IMR-90 (cell line): Measurements from ENCODE around the gene DBH. TPM values are rescaled to one million over a fixed set of nuclear protein-coding genes. Genes with fewer than 3 reads are reported as not detected.

ENCODE experiments used
- ATAC-seq: fragments of 200-7000 bp; cut with Tn5 transposase; 2 replicates; pipeline ENCODE4 v1.9.1; 2020; ENCODE audit warnings: low read depth, mild to moderate bottlenecking, moderate library complexity
- BruUV-seq: library from RNA; stranded (reverse); fragments of 400-500 nt; replicated peaks from 2 replicates; lab custom pipeline; 2021; lab: Mats Ljungman, UMichigan
- CTCF ChIA-PET: fragments of 300-600 bp; formaldehyde crosslinking; extraction: SDS; loops from one replicate; lab custom pipeline; 2021; ENCODE audit warnings: antibody characterized with exemption; lab: Yijun Ruan, JAX
- POLR2A ChIA-PET: fragments of 300-600 bp; sonication (Branson Sonifier 250); formaldehyde crosslinking; loops from one replicate; lab custom pipeline; 2022; ENCODE audit warnings: antibody characterized with exemption; ENCODE audit not compliant: unreplicated experiment; lab: Charles Lee
- DNase-seq: peaks from one replicate; pipeline ENCODE4 v3.0.0; 2013
- H2AFZ ChIP-seq: replicated peaks from 2 replicates; pipeline ENCODE3; 2013; ENCODE audit warnings: low read length, mild to moderate bottlenecking; ENCODE audit not compliant: poor library complexity
- H2AK5ac ChIP-seq: 2 replicates; pipeline ENCODE4 v1.6.1; 2013; ENCODE audit warnings: low read depth, low read length, inconsistent platforms
- H2AK9ac ChIP-seq: replicated peaks from 2 replicates; pipeline ENCODE3; 2013; ENCODE audit warnings: mild to moderate bottlenecking, low read depth, low read length, moderate library complexity; ENCODE audit not compliant: poor library complexity
- H2BK120ac ChIP-seq: 2 replicates; pipeline ENCODE4 v1.6.1; 2013; ENCODE audit warnings: low read depth, low read length, inconsistent platforms
- H2BK15ac ChIP-seq: 3 replicates; pipeline ENCODE4 v1.6.1; 2013; ENCODE audit warnings: low read depth, low read length, inconsistent platforms
- H2BK20ac ChIP-seq: 2 replicates; pipeline ENCODE4 v1.6.1; 2013; ENCODE audit warnings: low read depth, mild to moderate bottlenecking, inconsistent platforms, low read length, moderate library complexity
- H2BK5ac ChIP-seq: 2 replicates; pipeline ENCODE4 v1.6.1; 2013; ENCODE audit warnings: mild to moderate bottlenecking, low read depth, low read length, inconsistent platforms; ENCODE audit not compliant: poor library complexity, severe bottlenecking
- H3K14ac ChIP-seq: replicated peaks from 2 replicates; pipeline ENCODE4 v1.6.1; 2013; ENCODE audit warnings: low read depth, low read length, inconsistent platforms
- H3K18ac ChIP-seq: 2 replicates; pipeline ENCODE4 v1.6.1; 2013; ENCODE audit warnings: low read depth, low read length, control low read depth
- H3K23ac ChIP-seq: 2 replicates; pipeline ENCODE4 v1.6.1; 2013; ENCODE audit warnings: low read depth, low read length, inconsistent platforms
- H3K27ac ChIP-seq: 2 replicates; pipeline ENCODE4 v1.5.1; 2013; ENCODE audit warnings: mild to moderate bottlenecking, control low read depth, low read length; ENCODE audit not compliant: insufficient read depth
- H3K27me3 ChIP-seq: 2 replicates; pipeline ENCODE4 v1.6.1; 2013; ENCODE audit warnings: low read length; ENCODE audit not compliant: control insufficient read depth, insufficient read depth
- H3K36me3 ChIP-seq: 2 replicates; pipeline ENCODE4 v1.6.1; 2013; ENCODE audit warnings: low read length, mixed read lengths; ENCODE audit not compliant: control insufficient read depth, insufficient read depth
- H3K4ac ChIP-seq: 2 replicates; pipeline ENCODE4 v1.6.1; 2013; ENCODE audit warnings: low read depth, low read length, inconsistent platforms
- H3K4me1 ChIP-seq: 2 replicates; pipeline ENCODE4 v1.6.1; 2013; ENCODE audit warnings: low read length, mixed read lengths; ENCODE audit not compliant: control insufficient read depth, insufficient read depth
- H3K4me2 ChIP-seq: 2 replicates; pipeline ENCODE4 v1.6.1; 2013; ENCODE audit warnings: low read depth, mild to moderate bottlenecking, control low read depth, low read length, moderate library complexity
- H3K4me3 ChIP-seq: 2 replicates; pipeline ENCODE4 v1.5.1; 2013; ENCODE audit warnings: low read depth, mild to moderate bottlenecking, control low read depth, low read length, moderate library complexity; ENCODE audit not compliant: insufficient read depth
- H3K56ac ChIP-seq: 2 replicates; pipeline ENCODE4 v1.6.1; 2013; ENCODE audit warnings: low read length, inconsistent platforms; ENCODE audit not compliant: insufficient read depth; ENCODE audit errors: extremely low read depth
- H3K79me1 ChIP-seq, 2 experiments: 2 replicates each; pipeline ENCODE4 v1.6.1; 2013; ENCODE audit warnings: low read length in 2 of 2, inconsistent platforms in 1 of 2, low read depth in 1 of 2
- H3K9ac ChIP-seq: 2 replicates; pipeline ENCODE4 v1.6.1; 2013; ENCODE audit warnings: low read depth, low read length, control low read depth
- H3K9me1 ChIP-seq: 2 replicates; pipeline ENCODE4 v1.6.1; 2013; ENCODE audit warnings: low read length, inconsistent platforms; ENCODE audit not compliant: insufficient read depth
- H3K9me3 ChIP-seq: 2 replicates; pipeline ENCODE4 v1.6.1; 2013; ENCODE audit warnings: low read length; ENCODE audit not compliant: control insufficient read depth, insufficient read depth
- H4K20me1 ChIP-seq: 2 replicates; pipeline ENCODE4 v1.6.1; 2013; ENCODE audit warnings: low read length, inconsistent platforms; ENCODE audit not compliant: insufficient read depth
- H4K5ac ChIP-seq: 2 replicates; pipeline ENCODE4 v1.6.1; 2013; ENCODE audit warnings: mild to moderate bottlenecking, low read depth, low read length, control low read depth
- H4K8ac ChIP-seq, 2 experiments: 2 replicates each; pipeline ENCODE4 v1.6.1; 2013; ENCODE audit warnings: low read depth in 2 of 2, low read length in 2 of 2, control low read depth in 1 of 2, inconsistent platforms in 1 of 2
- H4K91ac ChIP-seq: 2 replicates; pipeline ENCODE4 v1.6.1; 2013; ENCODE audit warnings: low read depth, low read length, inconsistent platforms; ENCODE audit not compliant: insufficient read depth
- BHLHE40 ChIP-seq: fragments of 150-350 bp; IDR thresholded peaks from 2 replicates; pipeline ENCODE4 v1.6.1; 2016; ENCODE audit warnings: mild to moderate bottlenecking, low read depth, low read length
- CEBPB ChIP-seq: IDR thresholded peaks from 2 replicates; pipeline ENCODE4 v1.6.1; 2012; ENCODE audit warnings: low read depth, low read length, improper control_type of control experiment
- CHD1 ChIP-seq: IDR thresholded peaks from 2 replicates; pipeline ENCODE4 v1.6.1; 2012; ENCODE audit warnings: low read depth, low read length, improper control_type of control experiment
- FOS ChIP-seq: fragments of 150-350 bp; IDR thresholded peaks from 2 replicates; pipeline ENCODE4 v1.6.1; 2016; ENCODE audit warnings: low read depth, low read length
- MAFK ChIP-seq: IDR thresholded peaks from 2 replicates; pipeline ENCODE4 v1.6.1; 2012; ENCODE audit warnings: low read depth, low read length, improper control_type of control experiment
- MAZ ChIP-seq: IDR thresholded peaks from 2 replicates; pipeline ENCODE4 v1.6.1; 2012; ENCODE audit warnings: low read depth, mild to moderate bottlenecking, low read length, improper control_type of control experiment, moderate library complexity, borderline replicate concordance
- MXI1 ChIP-seq: IDR thresholded peaks from 2 replicates; pipeline ENCODE4 v1.6.1; 2012; ENCODE audit warnings: low read depth, mild to moderate bottlenecking, low read length, moderate library complexity, borderline replicate concordance
- NFE2L2 ChIP-seq: fragments of 150-350 bp; IDR thresholded peaks from 2 replicates; pipeline ENCODE4 v1.6.1; 2016; ENCODE audit warnings: low read depth, mild to moderate bottlenecking, low read length
- POLR2A ChIP-seq: IDR thresholded peaks from 2 replicates; pipeline ENCODE4 v1.6.1; 2012; ENCODE audit warnings: mild to moderate bottlenecking, low read depth, low read length
- RAD21 ChIP-seq: IDR thresholded peaks from 2 replicates; pipeline ENCODE4 v1.6.1; 2012; ENCODE audit warnings: low read length, improper control_type of control experiment
- RCOR1 ChIP-seq: IDR thresholded peaks from 2 replicates; pipeline ENCODE4 v1.6.1; 2012; ENCODE audit warnings: mild to moderate bottlenecking, low read length, improper control_type of control experiment; ENCODE audit not compliant: insufficient replicate concordance
- RFX5 ChIP-seq: IDR thresholded peaks from 2 replicates; pipeline ENCODE4 v1.8.0; 2012; ENCODE audit warnings: low read depth, mild to moderate bottlenecking, low read length, moderate library complexity
- SMC3 ChIP-seq: fragments of 150-350 bp; IDR thresholded peaks from 2 replicates; pipeline ENCODE4 v1.6.1; 2016; ENCODE audit warnings: low read depth, mild to moderate bottlenecking, antibody characterized with exemption, low read length, moderate library complexity
- WGBS, 2 experiments: methylation state at CpG; one replicate each; pipeline versions ENCODE4 v1.1.5 to v1.1.7; 2013; ENCODE audit warnings: missing lambda C conversion rate in 2 of 2; ENCODE audit not compliant: insufficient read length in 1 of 2; ENCODE audit errors: extremely low coverage in 2 of 2; 5-methylcytosine and 5-hydroxymethylcytosine counted together
- dilution Hi-C: fragments of 300-500 bp; cut with HindIII; formaldehyde crosslinking; loops from one replicate; pipeline ENCODE4 v1.14.3; 2018; ENCODE audit warnings: low sequenced_read_pairs; ENCODE audit not compliant: unreplicated experiment
- in situ Hi-C: fragments of 300-500 bp; cut with MboI; formaldehyde crosslinking; loops from 3 replicates; pipeline ENCODE4 v1.14.3; 2019; ENCODE audit warnings: low sequenced_read_pairs, inconsistent platforms, mixed read lengths
- intact Hi-C: fragments of 100-400 bp; cut with micrococcal nuclease; formaldehyde crosslinking; loops from 2 replicates; pipeline ENCODE4 v1.10.0; 2022
- polyA plus RNA-seq, 3 experiments: library from polyadenylated mRNA; depleted of rRNA; stranded (reverse); fragments of >200 nt; gene quantifications; 2 replicates each; pipeline ENCODE4 v1.2.3, GENCODE V29; 2012; ENCODE audit warnings: low replicate concordance in 1 of 3
- total RNA-seq: library from RNA; depleted of rRNA; stranded (reverse); fragments of >200 nt; gene quantifications from 2 replicates; pipeline ENCODE4 v1.2.3, GENCODE V29; 2012
- TF ChIP-seq, protein P1 (sequence below): conservative IDR thresholded peaks from 2 replicates; pipeline ENCODE4 v1.5.1; 2012; ENCODE audit warnings: mild to moderate bottlenecking, low read depth, low read length, improper control_type of control experiment
- TF ChIP-seq, protein P2 (sequence below): fragments of 150-350 bp; IDR thresholded peaks from 2 replicates; pipeline ENCODE4 v1.6.1; 2016; ENCODE audit warnings: low read depth, mild to moderate bottlenecking, low read length, moderate library complexity, borderline replicate concordance
- TF ChIP-seq, protein P3 (sequence below): fragments of 150-350 bp; IDR thresholded peaks from 2 replicates; pipeline ENCODE4 v1.6.1; 2017; ENCODE audit warnings: mild to moderate bottlenecking, antibody characterized with exemption, low read length, low read depth

The DBH gene
- total and polyA plus RNA-seq, 2 of the 4 experiments (the other 2 are of a cell fraction): not detected

DNA sequence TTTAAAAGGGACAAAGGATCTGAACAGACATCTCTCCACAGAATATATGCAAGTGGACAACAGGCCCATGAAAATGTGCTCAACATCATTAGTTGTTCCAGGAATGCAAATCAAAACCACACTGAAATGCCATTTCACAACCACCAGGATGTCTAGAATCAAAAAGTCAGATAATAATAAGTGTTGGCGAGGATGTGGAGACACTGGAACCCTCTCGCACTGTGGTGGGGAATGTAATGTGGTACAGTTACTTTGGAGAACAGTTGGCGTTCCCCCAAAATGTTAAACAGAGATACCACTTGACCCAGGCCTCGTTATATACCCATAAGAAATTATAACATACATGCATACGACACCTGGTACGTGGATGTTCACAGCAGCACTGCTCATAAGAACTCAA is 63.4 kb downstream of the DBH start:
- intact Hi-C loops (no loop called here), in situ Hi-C loops (no loop called here), dilution Hi-C loops (no loop called here)
- Histone ChIP-seq H3K14ac (no peak overlapping the region), H3K9me3 (no peaks in the 10 kb centered on the region), H3K79me1 (no peaks in the 10 kb centered on the region), H2BK120ac (no peak overlapping the region), H2BK15ac (no peak overlapping the region), H4K8ac (no peak overlapping the region), H2BK5ac (no peak overlapping the region), H4K20me1 (no peaks in the 10 kb centered on the region), H3K27me3 (peaks cover 2% of the 10 kb centered on the region; the same call in 1 of the 2 replicates), H3K4me3 (no peak overlapping the region), H4K91ac (no peak overlapping the region), H4K5ac (no peak overlapping the region), H2AK5ac (no peak overlapping the region), H3K4me1 (peaks cover 9% of the 10 kb centered on the region), H3K27ac (no peak overlapping the region), H3K18ac (no peak overlapping the region), H2AFZ (no peak overlapping the region), H3K4ac (no peak overlapping the region), H3K4me2 (no peak overlapping the region), H3K36me3 (no peaks in the 10 kb centered on the region), H2AK9ac (no peak overlapping the region), H3K23ac (no peak overlapping the region), H3K9ac (no peak overlapping the region), H3K56ac (no peak overlapping the region), H3K9me1 (no peaks in the 10 kb centered on the region), H2BK20ac (no peak overlapping the region)
- BruUV-seq: no TSS peak
- ATAC-seq: no peak
- no peak for TF ChIP-seq RFX5
- no peak for TF ChIP-seq NFE2L2
- no peak for TF ChIP-seq RCOR1
- no peak for TF ChIP-seq MAFK
- TF ChIP-seq, protein P1, sequence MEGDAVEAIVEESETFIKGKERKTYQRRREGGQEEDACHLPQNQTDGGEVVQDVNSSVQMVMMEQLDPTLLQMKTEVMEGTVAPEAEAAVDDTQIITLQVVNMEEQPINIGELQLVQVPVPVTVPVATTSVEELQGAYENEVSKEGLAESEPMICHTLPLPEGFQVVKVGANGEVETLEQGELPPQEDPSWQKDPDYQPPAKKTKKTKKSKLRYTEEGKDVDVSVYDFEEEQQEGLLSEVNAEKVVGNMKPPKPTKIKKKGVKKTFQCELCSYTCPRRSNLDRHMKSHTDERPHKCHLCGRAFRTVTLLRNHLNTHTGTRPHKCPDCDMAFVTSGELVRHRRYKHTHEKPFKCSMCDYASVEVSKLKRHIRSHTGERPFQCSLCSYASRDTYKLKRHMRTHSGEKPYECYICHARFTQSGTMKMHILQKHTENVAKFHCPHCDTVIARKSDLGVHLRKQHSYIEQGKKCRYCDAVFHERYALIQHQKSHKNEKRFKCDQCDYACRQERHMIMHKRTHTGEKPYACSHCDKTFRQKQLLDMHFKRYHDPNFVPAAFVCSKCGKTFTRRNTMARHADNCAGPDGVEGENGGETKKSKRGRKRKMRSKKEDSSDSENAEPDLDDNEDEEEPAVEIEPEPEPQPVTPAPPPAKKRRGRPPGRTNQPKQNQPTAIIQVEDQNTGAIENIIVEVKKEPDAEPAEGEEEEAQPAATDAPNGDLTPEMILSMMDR: no peak
- TF ChIP-seq MAZ: no peak
- TF ChIP-seq, protein P2, sequence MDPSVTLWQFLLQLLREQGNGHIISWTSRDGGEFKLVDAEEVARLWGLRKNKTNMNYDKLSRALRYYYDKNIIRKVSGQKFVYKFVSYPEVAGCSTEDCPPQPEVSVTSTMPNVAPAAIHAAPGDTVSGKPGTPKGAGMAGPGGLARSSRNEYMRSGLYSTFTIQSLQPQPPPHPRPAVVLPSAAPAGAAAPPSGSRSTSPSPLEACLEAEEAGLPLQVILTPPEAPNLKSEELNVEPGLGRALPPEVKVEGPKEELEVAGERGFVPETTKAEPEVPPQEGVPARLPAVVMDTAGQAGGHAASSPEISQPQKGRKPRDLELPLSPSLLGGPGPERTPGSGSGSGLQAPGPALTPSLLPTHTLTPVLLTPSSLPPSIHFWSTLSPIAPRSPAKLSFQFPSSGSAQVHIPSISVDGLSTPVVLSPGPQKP: no peak
- no peak for TF ChIP-seq FOS
- TF ChIP-seq BHLHE40: no peak
- TF ChIP-seq MXI1: no peak
- TF ChIP-seq, protein P3, sequence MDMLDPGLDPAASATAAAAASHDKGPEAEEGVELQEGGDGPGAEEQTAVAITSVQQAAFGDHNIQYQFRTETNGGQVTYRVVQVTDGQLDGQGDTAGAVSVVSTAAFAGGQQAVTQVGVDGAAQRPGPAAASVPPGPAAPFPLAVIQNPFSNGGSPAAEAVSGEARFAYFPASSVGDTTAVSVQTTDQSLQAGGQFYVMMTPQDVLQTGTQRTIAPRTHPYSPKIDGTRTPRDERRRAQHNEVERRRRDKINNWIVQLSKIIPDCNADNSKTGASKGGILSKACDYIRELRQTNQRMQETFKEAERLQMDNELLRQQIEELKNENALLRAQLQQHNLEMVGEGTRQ: no peak
- no peak for TF ChIP-seq RAD21
- no peak for TF ChIP-seq SMC3
- TF ChIP-seq CEBPB: no peak
- TF ChIP-seq POLR2A: no peak
- no peak for TF ChIP-seq CHD1
- no CpG with 5 or more reads among the region's 6 CpGs for WGBS, 2 experiments
- no peak for DNase-seq
- ChIA-PET CTCF (no interaction called here), POLR2A (no interaction called here)
